ENCODE results near the gene MFSD11. TPM values are rescaled to one million over a fixed set of nuclear protein-coding genes. Genes with fewer than 3 reads are reported as not detected.
"Not testable (repeated sequence)": the region's sequence is repeated elsewhere in the genome, so short reads cannot be mapped to it uniquely, and the experiment has no call there.

The MFSD11 gene
- total and polyA plus RNA-seq, 3 experiments from 2014 or later = 22.3 to 28.4 (median 22.9) TPM

DNA sequence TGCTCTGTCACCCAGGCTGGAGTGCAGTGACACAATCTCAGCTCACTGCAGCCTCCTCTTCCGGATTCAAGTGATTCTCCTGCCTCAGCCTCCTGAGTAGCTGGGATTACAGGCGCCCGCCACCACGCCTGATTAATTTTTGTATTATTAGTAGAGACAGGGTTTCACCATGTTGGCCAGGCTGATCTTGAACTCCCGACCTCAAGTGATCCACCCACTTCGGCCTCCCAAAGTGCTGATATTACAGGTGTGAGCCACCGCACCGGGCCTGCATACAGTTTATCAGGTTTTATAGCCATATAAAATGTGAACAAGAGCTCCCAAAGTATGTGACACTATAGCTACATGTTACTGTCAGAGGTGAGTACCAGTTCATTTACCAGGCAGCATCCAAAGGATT lies 14.9 kb upstream of the MFSD11 start:
- peaks cover 20 to 93% (median 22%) of the 10 kb centered on the region in 3 donors for H3K36me3 Mint-ChIP-seq
- not testable (repeated sequence) for H3K4me3 ChIP-seq (ENCODE audit: low read length); H3K27me3 ChIP-seq (ENCODE audit: insufficient read depth, low read length, poor library complexity, severe bottlenecking); H3K27me3 Mint-ChIP-seq; DNase-seq; H3K9me3 ChIP-seq (ENCODE audit: low read length); H3K27ac ChIP-seq (ENCODE audit: low read depth, low read length); H3K9me3 Mint-ChIP-seq
- ChIA-PET POLR2A (interaction anchor here (0.6 to 0.9 kb wide), 2 partner anchors 10 to 620 kb away, joined by 3 to 10 read pairs; no protein-coding TSS in a partner anchor), CTCF (interaction anchor here (0.6 to 1.3 kb wide), 5 partner anchors 9 to 287 kb away, joined by 3 to 4 read pairs (median 3); no protein-coding TSS in a partner anchor)
- peaks cover 42 to 72% (median 43%) of the 10 kb centered on the region in 3 donors for H3K4me1 Mint-ChIP-seq
- H3K27ac Mint-ChIP-seq = peak overlapping the region in 5 of 8 donors; percentile 43 to 96 (median 74)
- H3K4me3 Mint-ChIP-seq = peak overlapping the region in 5 of 7 donors; percentile 12 to 78 (median 41)
- Histone ChIP-seq H3K4me1 (ENCODE audit: insufficient read depth, low read length) (peaks cover 28% of the 10 kb centered on the region), H3K36me3 (ENCODE audit: insufficient read depth, low read length) (peaks cover 57% of the 10 kb centered on the region)

- peak overlapping the region in 6 of 8 donors; percentile 46 to 98 (median 90) for H3K27ac Mint-ChIP-seq
- Histone ChIP-seq H3K4me3 (ENCODE audit: low read length) (no peak overlapping the region), H3K4me1 (ENCODE audit: insufficient read depth, low read length) (peaks cover 33% of the 10 kb centered on the region), H3K27me3 (ENCODE audit: insufficient read depth, low read length, poor library complexity, severe bottlenecking) (no peaks in the 10 kb centered on the region), H3K36me3 (ENCODE audit: insufficient read depth, low read length) (peaks cover 51% of the 10 kb centered on the region), H3K27ac (ENCODE audit: low read depth, low read length) (no peak overlapping the region), H3K9me3 (ENCODE audit: low read length) (no peaks in the 10 kb centered on the region)
- H3K27me3 Mint-ChIP-seq = peaks cover 0 to 4% of the 10 kb centered on the region in 2 donors
- H3K36me3 Mint-ChIP-seq = peaks cover 15 to 86% (median 20%) of the 10 kb centered on the region in 3 donors
- ChIA-PET POLR2A (no interaction called here), CTCF (interaction anchor here (1.0 to 5.4 kb wide), 2 partner anchors 8 to 42 kb away, joined by 3 to 52 read pairs; no protein-coding TSS in a partner anchor)
- no peaks in the 10 kb centered on the region for H3K9me3 Mint-ChIP-seq
- H3K4me3 Mint-ChIP-seq = peak overlapping the region in 5 of 7 donors; percentile 5 to 95 (median 44)
- peaks cover 42 to 72% (median 50%) of the 10 kb centered on the region in 3 donors for H3K4me1 Mint-ChIP-seq
- DNase-seq = no peak
Observed at GRCh38 chr17:76723812-76724211, 14.1 kb upstream of the MFSD11 start.

GRCh38 chr17:76725580-76726230 lies 12.2 kb upstream of the MFSD11 start:
- POLR2A ChIA-PET = interaction anchor here (0.6 to 6.0 kb wide), 8 partner anchors 10 to 1397 kb away, joined by 3 to 112 read pairs (median 10); partner anchors contain the start of genes MFSD11, PRPSAP1 and SRSF2
- peak; percentile 63 to 90 (median 69) for DNase-seq
- H3K27me3 Mint-ChIP-seq = peaks cover 0 to 4% of the 10 kb centered on the region in 2 donors
- peaks cover 40% of the 10 kb centered on the region for H3K36me3 ChIP-seq (ENCODE audit: insufficient read depth, low read length)
- H3K4me1 ChIP-seq (ENCODE audit: insufficient read depth, low read length) = peaks cover 45% of the 10 kb centered on the region
- peaks cover 13 to 80% (median 16%) of the 10 kb centered on the region in 3 donors for H3K36me3 Mint-ChIP-seq
- no peaks in the 10 kb centered on the region for H3K9me3 ChIP-seq (ENCODE audit: low read length)
- H3K4me1 Mint-ChIP-seq = peaks cover 48 to 75% (median 59%) of the 10 kb centered on the region in 3 donors
- no peaks in the 10 kb centered on the region for H3K9me3 Mint-ChIP-seq
- H3K27me3 ChIP-seq (ENCODE audit: insufficient read depth, low read length, poor library complexity, severe bottlenecking) = no peaks in the 10 kb centered on the region
- H3K4me3 Mint-ChIP-seq = peak overlapping the region; percentile 91 to 100 (median 95)
- CTCF ChIA-PET = interaction anchor here (1.0 to 5.4 kb wide), 4 partner anchors 10 to 102 kb away, joined by 3 to 52 read pairs (median 10); partner anchors contain the start of gene SRSF2
- H3K27ac Mint-ChIP-seq = peak overlapping the region; percentile 93 to 99 (median 98)
- peak overlapping the region; percentile 93 for H3K27ac ChIP-seq (ENCODE audit: low read depth, low read length)
- H3K4me3 ChIP-seq (ENCODE audit: low read length) = peak overlapping the region; percentile 63

DNA sequence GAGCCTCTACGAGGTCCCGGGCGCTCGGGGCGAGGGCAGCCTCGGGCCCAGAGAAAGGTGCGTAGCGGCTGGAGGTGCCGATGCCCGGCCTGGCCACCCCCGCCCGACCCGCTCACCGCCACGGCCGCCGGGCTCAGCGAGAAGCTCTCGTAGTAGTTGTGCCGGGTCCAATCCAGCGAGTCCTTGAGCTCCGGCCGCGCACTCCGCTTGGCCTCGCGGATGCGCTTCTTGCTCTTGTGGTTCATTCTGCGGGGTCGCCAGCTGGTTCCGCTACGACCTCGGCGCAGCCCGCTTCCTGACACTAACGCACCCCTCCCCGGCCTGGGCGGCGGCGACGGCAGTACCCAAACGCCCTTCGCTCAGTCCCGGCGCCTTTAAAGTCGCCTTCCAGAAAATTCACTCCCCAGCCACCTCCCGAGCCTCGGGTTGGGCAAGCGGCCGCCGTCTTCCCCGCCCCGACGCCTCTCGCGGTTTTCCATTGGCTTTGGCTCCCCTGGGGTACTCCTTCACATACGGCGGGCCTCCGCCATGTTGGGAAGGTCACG lies 11.6 kb upstream of the MFSD11 start, which contains the start of gene JMJD6:
TSS of gene JMJD6 (minus strand) at position 376 of the 545 bp plus-strand sequence. CDS start at position 245, 131 bp downstream.
- Histone ChIP-seq H3K27me3 (ENCODE audit: insufficient read depth, low read length, poor library complexity, severe bottlenecking) (no peaks in the 10 kb centered on the region), H3K4me1 (ENCODE audit: insufficient read depth, low read length) (peaks cover 48% of the 10 kb centered on the region), H3K9me3 (ENCODE audit: low read length) (no peaks in the 10 kb centered on the region), H3K36me3 (ENCODE audit: insufficient read depth, low read length) (peaks cover 37% of the 10 kb centered on the region), H3K4me3 (ENCODE audit: low read length) (peak within 1 kb of the TSS; percentile 82), H3K27ac (ENCODE audit: low read depth, low read length) (peak within 1 kb of the TSS; percentile 93)
- peak within 1 kb of the TSS; percentile 93 to 100 (median 97) for H3K4me3 Mint-ChIP-seq
- peaks cover 13 to 77% (median 14%) of the 10 kb centered on the region in 3 donors for H3K36me3 Mint-ChIP-seq
- CTCF ChIA-PET = interaction anchor here (1.0 to 5.4 kb wide), 5 partner anchors 10 to 103 kb away, joined by 3 to 52 read pairs (median 4); partner anchors contain the start of genes MFSD11 and SRSF2
- peaks cover 46 to 75% (median 59%) of the 10 kb centered on the region in 3 donors for H3K4me1 Mint-ChIP-seq
- DNase-seq = peak in 1 of 5 donors; percentile 94
- H3K9me3 Mint-ChIP-seq = no peaks in the 10 kb centered on the region
- peaks cover 0 to 4% of the 10 kb centered on the region in 2 donors for H3K27me3 Mint-ChIP-seq
- POLR2A ChIA-PET = interaction anchor here (0.8 to 6.0 kb wide), 6 partner anchors 10 to 1210 kb away, joined by 3 to 112 read pairs (median 15); partner anchors contain the start of genes MFSD11, SRSF2 and TSEN54
- peak within 1 kb of the TSS; percentile 96 to 100 (median 99) for H3K27ac Mint-ChIP-seq

DNA sequence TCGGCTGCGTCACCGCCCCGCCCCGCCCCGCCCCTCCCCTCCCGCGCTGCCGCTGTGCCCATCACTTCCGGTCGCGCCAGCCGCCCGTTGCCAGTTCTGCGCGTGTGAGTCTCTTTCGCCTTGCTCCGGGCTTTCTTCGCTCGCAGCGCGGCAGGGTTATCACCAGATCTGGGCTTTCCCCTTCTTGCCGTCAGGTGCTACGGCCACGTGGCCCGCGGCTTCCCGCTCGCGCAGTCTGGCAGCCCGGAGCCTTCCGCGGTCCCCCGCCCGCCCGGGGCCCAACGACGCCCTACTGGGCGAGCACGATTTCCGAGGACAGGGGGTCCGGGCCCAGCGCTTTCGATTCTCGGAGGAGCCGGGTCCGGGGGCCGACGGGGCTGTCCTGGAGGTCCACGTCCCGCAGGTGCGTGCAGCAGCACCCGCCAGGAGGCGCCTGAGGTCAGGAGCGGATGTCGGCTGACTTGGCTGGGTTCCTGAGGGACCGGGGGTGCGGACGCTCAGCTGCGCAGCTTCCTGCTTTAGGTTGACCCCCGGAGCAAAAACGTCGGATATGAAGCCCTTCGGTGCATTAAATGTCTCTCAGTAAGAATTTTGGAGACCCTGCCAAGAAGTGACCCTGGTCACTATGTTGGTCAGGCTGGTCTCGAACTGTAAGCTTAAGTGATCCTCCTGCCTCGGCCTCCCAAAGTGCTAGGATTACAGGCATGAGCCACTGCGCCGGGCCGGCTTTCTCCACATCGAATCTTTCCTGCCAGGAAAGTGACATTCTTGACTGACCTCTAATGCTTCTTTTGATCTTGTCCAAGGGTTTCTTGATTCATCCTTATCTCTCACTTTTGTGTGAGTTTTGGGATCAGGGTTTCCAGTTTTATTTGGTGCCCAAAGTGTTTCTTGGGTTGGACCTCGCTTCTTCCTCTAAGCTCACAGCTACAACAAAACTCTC lies 10.9 kb upstream of the MFSD11 start, which contains the start of gene METTL23:
TSS of gene METTL23 (plus strand) at position 64 of the 943 bp plus-strand sequence. CDS start 2,872 bp downstream, outside the sequence.
- Mint-ChIP-seq H3K4me1 (peaks cover 44 to 75% (median 59%) of the 10 kb centered on the region in 3 donors), H3K36me3 (peaks cover 6 to 76% (median 8%) of the 10 kb centered on the region in 3 donors), H3K9me3 (no peaks in the 10 kb centered on the region), H3K27me3 (peaks cover 0 to 4% of the 10 kb centered on the region in 2 donors), H3K4me3 (peak within 1 kb of the TSS; percentile 93 to 100 (median 97)), H3K27ac (peak within 1 kb of the TSS; percentile 96 to 100 (median 99))
- Histone ChIP-seq H3K4me1 (ENCODE audit: insufficient read depth, low read length) (peaks cover 55% of the 10 kb centered on the region), H3K36me3 (ENCODE audit: insufficient read depth, low read length) (peaks cover 35% of the 10 kb centered on the region), H3K27ac (ENCODE audit: low read depth, low read length) (peak within 1 kb of the TSS; percentile 93), H3K9me3 (ENCODE audit: low read length) (no peaks in the 10 kb centered on the region), H3K27me3 (ENCODE audit: insufficient read depth, low read length, poor library complexity, severe bottlenecking) (no peaks in the 10 kb centered on the region), H3K4me3 (ENCODE audit: low read length) (peak within 1 kb of the TSS; percentile 82)
- ChIA-PET CTCF (interaction anchor here (0.6 to 5.4 kb wide), 19 partner anchors 9 to 204 kb away, joined by 3 to 52 read pairs (median 4); partner anchors contain the start of genes MFSD11, MGAT5B and SRSF2), POLR2A (interaction anchor here (0.7 to 6.0 kb wide), 10 partner anchors 10 to 1211 kb away, joined by 3 to 112 read pairs (median 6); partner anchors contain the start of genes MFSD11, SRSF2 and TSEN54)
- peak in 4 of 5 donors; percentile 89 to 97 (median 94) for DNase-seq

DNA sequence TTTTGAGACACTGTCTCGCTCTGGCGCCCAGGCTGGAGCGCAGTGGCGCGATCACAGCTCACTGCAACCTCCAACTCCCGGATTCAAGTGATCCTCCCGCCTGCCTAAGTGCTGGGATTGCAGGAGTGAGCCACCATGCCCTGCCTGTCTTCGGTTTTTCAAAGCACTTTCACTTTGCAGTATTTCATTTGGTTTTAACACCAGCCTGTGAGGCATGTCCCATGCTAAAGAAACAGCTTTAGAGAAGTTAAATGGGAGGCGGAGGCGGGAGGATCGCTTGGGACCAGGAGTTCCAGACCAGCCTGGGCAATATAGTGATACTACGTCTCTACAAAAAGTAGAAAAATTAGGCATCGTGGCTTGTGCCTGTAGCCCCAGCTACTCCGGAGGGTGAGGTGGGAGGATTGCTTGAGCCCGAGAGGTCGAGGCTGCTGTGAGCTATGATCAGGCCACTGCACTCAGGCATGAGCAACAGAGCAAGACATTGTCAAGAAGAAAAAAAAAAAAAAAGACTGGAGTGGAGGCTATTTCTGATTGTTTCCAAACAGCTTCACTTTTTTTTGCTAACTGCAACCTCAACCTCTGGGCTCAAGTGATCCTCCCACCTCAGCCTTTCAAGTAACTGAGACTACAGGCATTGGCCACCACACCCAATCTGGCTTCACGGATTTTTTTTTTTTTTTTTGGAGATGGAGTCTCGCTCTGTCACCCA lies 10.0 kb upstream of the MFSD11 start:
- Histone ChIP-seq H3K36me3 (ENCODE audit: insufficient read depth, low read length) (peaks cover 31% of the 10 kb centered on the region), H3K4me1 (ENCODE audit: insufficient read depth, low read length) (peaks cover 63% of the 10 kb centered on the region), H3K4me3 (ENCODE audit: low read length) (peak overlapping the region; percentile 82), H3K27me3 (ENCODE audit: insufficient read depth, low read length, poor library complexity, severe bottlenecking) (no peaks in the 10 kb centered on the region), H3K27ac (ENCODE audit: low read depth, low read length) (peak overlapping the region; percentile 93), H3K9me3 (ENCODE audit: low read length) (no peaks in the 10 kb centered on the region)
- Mint-ChIP-seq H3K27me3 (peaks cover 0 to 4% of the 10 kb centered on the region in 2 donors), H3K27ac (peak overlapping the region; percentile 96 to 100 (median 99)), H3K36me3 (peaks cover 4 to 75% (median 5%) of the 10 kb centered on the region in 3 donors), H3K4me3 (peak overlapping the region; percentile 93 to 100 (median 97)), H3K4me1 (peaks cover 47 to 78% (median 62%) of the 10 kb centered on the region in 3 donors), H3K9me3 (no peaks in the 10 kb centered on the region)
- peak in 2 of 5 donors; percentile 38 to 40 for DNase-seq
- ChIA-PET POLR2A (interaction anchor here (0.6 to 6.0 kb wide), 12 partner anchors 9 to 375 kb away, joined by 3 to 112 read pairs (median 6); partner anchors contain the start of genes MFSD11 and SRSF2), CTCF (interaction anchor here (0.6 to 5.4 kb wide), 19 partner anchors 8 to 205 kb away, joined by 3 to 52 read pairs (median 4); partner anchors contain the start of genes MFSD11, MGAT5B and SRSF2)

All from CD8-positive, alpha-beta memory T cell (primary cell).